ENCODE measurements around the gene SLC22A15. TPM values are rescaled to one million over a fixed set of nuclear protein-coding genes. Genes with fewer than 3 reads are reported as not detected.

SLC22A15 gene
- total RNA-seq, 1 donor from 2014 or later, result 12.0 TPM

- Histone ChIP-seq H3K9me3 (ENCODE audit: insufficient read depth, low read depth, low read length) (no peaks in the 10 kb centered on the region), H2AFZ (ENCODE audit: low read depth, low read length) (no peak overlapping the region), H3K4me1 (ENCODE audit: insufficient read depth, low read length) (no peaks in the 10 kb centered on the region), H3K27ac (ENCODE audit: low read depth, low read length) (no peak overlapping the region), H3K4me3 (ENCODE audit: insufficient read depth, low read depth, low read length) (no peak overlapping the region), H3K36me3 (ENCODE audit: insufficient read depth, low read length) (no peaks in the 10 kb centered on the region), H3K4me2 (ENCODE audit: low read length) (no peak overlapping the region), H3K27me3 (ENCODE audit: insufficient read depth, low read length) (no peaks in the 10 kb centered on the region), H3K79me2 (ENCODE audit: insufficient read depth, low read length) (no peaks in the 10 kb centered on the region), H4K20me1 (ENCODE audit: insufficient read depth, low read length) (no peaks in the 10 kb centered on the region), H3K9ac (ENCODE audit: low read length) (no peak overlapping the region)
- Mint-ChIP-seq H3K4me3 (ENCODE audit: unreplicated experiment) (peak overlapping the region; percentile 29), H3K9me3 (ENCODE audit: unreplicated experiment) (peaks cover 7% of the 10 kb centered on the region), H3K27ac (ENCODE audit: unreplicated experiment) (no peak overlapping the region), H3K4me1 (ENCODE audit: low read depth, unreplicated experiment) (peaks cover 24% of the 10 kb centered on the region), H3K36me3 (ENCODE audit: low read depth, unreplicated experiment) (peaks cover 38% of the 10 kb centered on the region), H3K27me3 (ENCODE audit: low read depth, unreplicated experiment) (no peaks in the 10 kb centered on the region)
- DNase-seq (ENCODE audit: low read depth), result no peak
- TF ChIP-seq EZH2 (IDR thresholded peaks at IDR 0.05; ENCODE audit: insufficient read depth, low read length) (no peak), CTCF (IDR thresholded peaks at IDR 0.05; ENCODE audit: insufficient read depth, low read depth, low read length) (no peak)
- FAIRE-seq, result no peak
Observed at GRCh38 chr1:116002781-116003420, 26.6 kb downstream of the SLC22A15 start.

- H3K4me2 ChIP-seq (ENCODE audit: low read length), result no peak overlapping the region
Observed at GRCh38 chr1:116003823-116004222, 27.5 kb downstream of the SLC22A15 start.

More at GRCh38 chr1:116003823-116004222, 27.5 kb downstream of the SLC22A15 start:
- Histone ChIP-seq H3K4me3 (ENCODE audit: insufficient read depth, low read depth, low read length) (no peak overlapping the region), H3K9ac (ENCODE audit: low read length) (no peak overlapping the region), H3K27ac (ENCODE audit: low read depth, low read length) (no peak overlapping the region), H3K27me3 (ENCODE audit: insufficient read depth, low read length) (no peaks in the 10 kb centered on the region), H4K20me1 (ENCODE audit: insufficient read depth, low read length) (no peaks in the 10 kb centered on the region), H3K36me3 (ENCODE audit: insufficient read depth, low read length) (no peaks in the 10 kb centered on the region), H3K9me3 (ENCODE audit: insufficient read depth, low read depth, low read length) (no peaks in the 10 kb centered on the region), H3K79me2 (ENCODE audit: insufficient read depth, low read length) (no peaks in the 10 kb centered on the region), H2AFZ (ENCODE audit: low read depth, low read length) (no peak overlapping the region), H3K4me1 (ENCODE audit: insufficient read depth, low read length) (no peaks in the 10 kb centered on the region)
- Mint-ChIP-seq H3K36me3 (ENCODE audit: low read depth, unreplicated experiment) (peaks cover 35% of the 10 kb centered on the region), H3K27me3 (ENCODE audit: low read depth, unreplicated experiment) (no peaks in the 10 kb centered on the region), H3K4me1 (ENCODE audit: low read depth, unreplicated experiment) (peaks cover 24% of the 10 kb centered on the region), H3K27ac (ENCODE audit: unreplicated experiment) (peak overlapping the region; percentile 1), H3K4me3 (ENCODE audit: unreplicated experiment) (no peak overlapping the region), H3K9me3 (ENCODE audit: unreplicated experiment) (no peaks in the 10 kb centered on the region)
- TF ChIP-seq EZH2 (IDR thresholded peaks at IDR 0.05; ENCODE audit: insufficient read depth, low read length) (no peak), CTCF (IDR thresholded peaks at IDR 0.05; ENCODE audit: insufficient read depth, low read depth, low read length) (no peak)
- DNase-seq (ENCODE audit: low read depth) (no peak), FAIRE-seq (no peak)

Measured in astrocyte (in vitro differentiated cells and primary cell).